ENCODE results near the gene FAM9A. TPM values are rescaled to one million over a fixed set of nuclear protein-coding genes. Genes with fewer than 3 reads are reported as not detected.

FAM9A gene
- total and polyA plus RNA-seq, 2 of the 13 experiments (the other 11 are each of a cell fraction or from before 2014, with no cell fraction given): not detected

- ATAC-seq (no peak), DNase-seq (ENCODE audit: low spot score) (no peak), FAIRE-seq (no peak)
- H3K4me2 ChIP-seq (ENCODE audit: low read depth, low read length): no peak overlapping the region
- no peaks in the 10 kb centered on the region for H3K79me2 ChIP-seq (ENCODE audit: insufficient read depth, low read length)
- ChIA-PET CTCF (ENCODE audit: low intra/inter-chr PET ratio, low total read pairs) (no interaction called here), POLR2A (no interaction called here)
- H4K20me1 ChIP-seq (ENCODE audit: insufficient read depth, low read length): no peaks in the 10 kb centered on the region
- H3K9me3 ChIP-seq (ENCODE audit: low read length): no peaks in the 10 kb centered on the region
- no TSS peak for BruUV-seq (replicated peaks)
- 2% methylated on average over 3 of the region's 3 CpGs for WGBS (ENCODE audit: low lambda C conversion rate)
- no peaks in the 10 kb centered on the region for H3K36me3 ChIP-seq (replicated peaks in 1 of 2; ENCODE audit: control insufficient read depth in 1 of 2, insufficient read depth in 2 of 2, low read length in 2 of 2)
- H3K27me3 ChIP-seq (ENCODE audit: control insufficient read depth in 1 of 2, insufficient read depth in 2 of 2, low read length in 2 of 2): no peaks in the 10 kb centered on the region
- TF ChIP-seq ARNT2 (CRISPR knock-in tag; IDR thresholded peaks at IDR 0.05; ENCODE audit: low read depth) (no peak), ZNF883 (CRISPR knock-in tag; IDR thresholded peaks at IDR 0.05; ENCODE audit: not compliant biosample characterization) (no peak), E2F2 (CRISPR knock-in tag; IDR thresholded peaks at IDR 0.05; ENCODE audit: borderline replicate concordance) (no peak), ZNF44 (CRISPR knock-in tag; IDR thresholded peaks at IDR 0.05) (no peak), ZNF547 (CRISPR knock-in tag; IDR thresholded peaks at IDR 0.05) (no peak), ZNF12 (CRISPR knock-in tag; IDR thresholded peaks at IDR 0.05) (no peak), TBP (CRISPR knock-in tag; IDR thresholded peaks at IDR 0.05) (no peak), FOSL2 (CRISPR knock-in tag; IDR thresholded peaks at IDR 0.05) (no peak), ZBTB42 (CRISPR knock-in tag; IDR thresholded peaks at IDR 0.05) (no peak), PHF21A (CRISPR knock-in tag; IDR thresholded peaks at IDR 0.05) (no peak)
- TF ChIP-seq, protein P1, sequence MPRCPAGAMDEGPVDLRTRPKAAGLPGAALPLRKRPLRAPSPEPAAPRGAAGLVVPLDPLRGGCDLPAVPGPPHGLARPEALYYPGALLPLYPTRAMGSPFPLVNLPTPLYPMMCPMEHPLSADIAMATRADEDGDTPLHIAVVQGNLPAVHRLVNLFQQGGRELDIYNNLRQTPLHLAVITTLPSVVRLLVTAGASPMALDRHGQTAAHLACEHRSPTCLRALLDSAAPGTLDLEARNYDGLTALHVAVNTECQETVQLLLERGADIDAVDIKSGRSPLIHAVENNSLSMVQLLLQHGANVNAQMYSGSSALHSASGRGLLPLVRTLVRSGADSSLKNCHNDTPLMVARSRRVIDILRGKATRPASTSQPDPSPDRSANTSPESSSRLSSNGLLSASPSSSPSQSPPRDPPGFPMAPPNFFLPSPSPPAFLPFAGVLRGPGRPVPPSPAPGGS (CRISPR knock-in tag; IDR thresholded peaks at IDR 0.05): no peak
- intact Hi-C loops (cut with micrococcal nuclease; ENCODE audit: unreplicated experiment) (no loop called here), in situ Hi-C loops (cut with HindIII; ENCODE audit: extremely low pct_ligation_motif_present, low pct_unique_long_range_greater_than_20kb) (loop anchor here (10.0 kb wide), 1 partner anchor 67 kb away; no protein-coding TSS in a partner anchor)
- no peak overlapping the region for H3K9ac ChIP-seq (ENCODE audit: insufficient read depth, low read depth, low read length)
- H3K4me3 ChIP-seq (replicated peaks in 1 of 3; ENCODE audit: insufficient read depth in 1 of 3, low read depth in 2 of 3, low read length in 3 of 3): no peak overlapping the region
- H3K4me1 ChIP-seq (ENCODE audit: insufficient read depth, low read length): no peaks in the 10 kb centered on the region
- no peak overlapping the region for H3K27ac ChIP-seq (ENCODE audit: extremely low read length, insufficient read depth, low read length)
- no peak overlapping the region for H2AFZ ChIP-seq (ENCODE audit: low read length)
These were observed 10.4 kb upstream of the FAM9A start for GRCh38 chrX:8811611-8812010.

All from HepG2 (cell line).